A549 (cell line): Measurements from ENCODE around the gene LRGUK. TPM values are rescaled to one million over a fixed set of nuclear protein-coding genes. Genes with fewer than 3 reads are reported as not detected.

Experiments used
- ATAC-seq, 2 experiments: fragments of 200-7000 bp in 1 of 2; fragments of >200 bp in 1 of 2; cut with Nextera tagmentation in 1 of 2; cut with Tn5 transposase in 1 of 2; 3 replicates each; pipeline versions ENCODE4 v1.8.0 to v1.9.1; 2018 to 2020; ENCODE audit warnings: mild to moderate bottlenecking in 1 of 2, moderate library complexity in 1 of 2
- CTCF ChIA-PET: fragments of 300-600 bp; sonication (Branson Sonifier 250); formaldehyde crosslinking; extraction: SDS; loops from one replicate; lab custom pipeline; 2021; ENCODE audit warnings: antibody characterized with exemption, inconsistent platforms; lab: Yijun Ruan, JAX
- POLR2A ChIA-PET: fragments of 350-600 bp; formaldehyde crosslinking; extraction: SDS; loops from one replicate; lab custom pipeline; 2021; ENCODE audit warnings: antibody characterized with exemption, inconsistent platforms; lab: Yijun Ruan, JAX
- DNase-seq, 2 experiments: peaks; one replicate each; pipeline versions ENCODE4 v3.0.0 to v3.0.0-alpha.2; 2011 to 2016; ENCODE audit warnings: low read depth in 1 of 2, low spot score in 1 of 2
- FAIRE-seq: peaks from 2 replicates; lab custom pipeline; 2011; peaks lifted over from hg19 to GRCh38; lab: Jason Lieb, UNC
- H3K27ac ChIP-seq, 2 experiments: fragments of >200 bp; sonication (Bioruptor Twin); formaldehyde crosslinking; 3 replicates each; pipeline ENCODE4 v1.5.1; 2016 to 2017
- H3K4me1 ChIP-seq: fragments of >200 bp; sonication (Bioruptor Twin); formaldehyde crosslinking; 3 replicates; pipeline ENCODE4 v1.6.1; 2016
- H3K4me2 ChIP-seq: fragments of >200 bp; sonication (Bioruptor Twin); formaldehyde crosslinking; 3 replicates; pipeline ENCODE4 v1.6.1; 2016
- H3K4me3 ChIP-seq: fragments of >200 bp; sonication (Bioruptor Twin); formaldehyde crosslinking; 3 replicates; pipeline ENCODE4 v1.5.1; 2016
- H3K9me3 ChIP-seq: fragments of >200 bp; sonication (Bioruptor Twin); formaldehyde crosslinking; 3 replicates; pipeline ENCODE4 v1.6.1; 2016
- CBX8 ChIP-seq: fragments of 200-600 bp; sonication (generic); IDR thresholded peaks from 2 replicates; pipeline ENCODE4 v1.6.1; 2016
- CEBPB ChIP-seq, 2 experiments: fragments of >200 bp in 1 of 2; sonication (Bioruptor Twin) in 1 of 2; formaldehyde crosslinking in 1 of 2; IDR thresholded peaks; 2 replicates each; pipeline ENCODE4 v1.6.1; 2012 to 2016
- CTCF ChIP-seq: fragments of >200 bp; sonication (Bioruptor Twin); formaldehyde crosslinking; IDR thresholded peaks from 3 replicates; pipeline ENCODE4 v1.5.1; 2016
- EHMT2 ChIP-seq: fragments of 200-600 bp; sonication (generic); IDR thresholded peaks from 2 replicates; pipeline ENCODE4 v1.6.1; 2016; ENCODE audit warnings: antibody characterized with exemption, low read depth, mild to moderate bottlenecking, moderate library complexity
- HDAC2 ChIP-seq: fragments of 200-600 bp; sonication (generic); IDR thresholded peaks from 2 replicates; pipeline ENCODE4 v1.6.1; 2016
- HES2 ChIP-seq: fragments of >200 bp; sonication (Bioruptor Twin); formaldehyde crosslinking; IDR thresholded peaks from 2 replicates; pipeline ENCODE4 v1.6.1; 2016
- MAX ChIP-seq: IDR thresholded peaks from 2 replicates; pipeline ENCODE4 v1.6.1; 2012
- MAZ ChIP-seq: fragments of 150-350 bp; IDR thresholded peaks from 2 replicates; pipeline ENCODE4 v1.6.1; 2014; ENCODE audit warnings: antibody characterized with exemption, low read depth, low read length, borderline replicate concordance
- MYC ChIP-seq: IDR thresholded peaks from 2 replicates; pipeline ENCODE4 v1.6.1; 2012; ENCODE audit warnings: mild to moderate bottlenecking, inconsistent platforms, low read length, improper control_type of control experiment, borderline replicate concordance
- NPAS2 ChIP-seq: fragments of 250-450 bp; sonication (Bioruptor Pico); IDR thresholded peaks from 2 replicates; pipeline ENCODE4 v1.8.0; 2022; ENCODE audit warnings: mild to moderate bottlenecking, moderate library complexity, borderline replicate concordance
- POLR2A ChIP-seq: IDR thresholded peaks from 2 replicates; pipeline ENCODE4 v1.6.1; 2012; ENCODE audit warnings: mild to moderate bottlenecking, low read length
- RARB ChIP-seq: fragments of 250-450 bp; sonication (Bioruptor Pico); IDR thresholded peaks from 2 replicates; pipeline ENCODE4 v1.8.0; 2021; ENCODE audit warnings: mild to moderate bottlenecking, moderate library complexity
- RFX5 ChIP-seq: fragments of 450-650 bp; IDR thresholded peaks from 2 replicates; pipeline ENCODE4 v1.7.1; 2014; ENCODE audit warnings: antibody characterized with exemption, mild to moderate bottlenecking, moderate library complexity
- SMC3 ChIP-seq: fragments of >200 bp; sonication (Bioruptor Twin); formaldehyde crosslinking; IDR thresholded peaks from 3 replicates; pipeline ENCODE4 v1.6.1; 2018; ENCODE audit warnings: inconsistent platforms
- TFCP2L1 ChIP-seq: fragments of 250-450 bp; sonication (Bioruptor Pico); IDR thresholded peaks from 2 replicates; pipeline ENCODE4 v1.5.0; 2021; ENCODE audit warnings: mild to moderate bottlenecking
- TP53 ChIP-seq: fragments of 250-450 bp; sonication (Bioruptor Pico); IDR thresholded peaks from 2 replicates; pipeline ENCODE4 v1.5.0; 2021; ENCODE audit warnings: mild to moderate bottlenecking, moderate library complexity
- USF2 ChIP-seq: fragments of 450-650 bp; IDR thresholded peaks from 2 replicates; pipeline ENCODE4 v1.6.1; 2014; ENCODE audit warnings: antibody characterized with exemption
- ZC3H11A ChIP-seq: fragments of 450-650 bp; IDR thresholded peaks from 2 replicates; pipeline ENCODE4 v1.6.1; 2014; ENCODE audit warnings: antibody characterized with exemption, mild to moderate bottlenecking
- ZFP36 ChIP-seq: fragments of 450-650 bp; IDR thresholded peaks from 2 replicates; pipeline ENCODE4 v1.6.1; 2014; ENCODE audit warnings: borderline replicate concordance; ENCODE audit not compliant: partially characterized antibody
- WGBS: methylation state at CpG from one replicate; pipeline ENCODE4 v1.1.6; 2017; ENCODE audit errors: missing lambda C conversion rate; 5-methylcytosine and 5-hydroxymethylcytosine counted together
- polyA plus RNA-seq, 4 experiments: library from polyadenylated mRNA; depleted of rRNA in 3 of 4; stranded (reverse); fragments of >200 nt; fragmentation: RNase III in 1 of 4; extraction: RNeasy Plus Mini Kit Qiagen cat#74134 plus additional on column Dnase treatment in 1 of 4; gene quantifications; 2 replicates in 3 of 4; 3 replicates in 1 of 4; pipeline ENCODE4 v1.2.3, GENCODE V29; 2011 to 2017

Gene LRGUK
- polyA plus RNA-seq, 2 of the 4 experiments (the other 2 are of a cell fraction): 0.28 to 0.32 TPM

- no peak overlapping the region for H3K27ac ChIP-seq
- H3K4me3 ChIP-seq: no peak overlapping the region
- POLR2A ChIA-PET: no interaction called here
- no peak for TF ChIP-seq TFCP2L1 (CRISPR knock-in tag)
- no peak for TF ChIP-seq RFX5
- no peak for TF ChIP-seq CEBPB (IDR thresholded peaks at IDR 0.05)
- TF ChIP-seq ZFP36: no peak
- TF ChIP-seq, all 56 proteins: peak for 0
- ATAC-seq (peak; percentile 21 to 52; a peak in 3 of 6 replicates), FAIRE-seq (peak; percentile 94), DNase-seq (no peak)
- H3K4me2 ChIP-seq: no peak overlapping the region
- 69% methylated on average over 5 of the region's 5 CpGs for WGBS
- CTCF ChIA-PET: interaction anchor here (0.7 to 2.5 kb wide), 46 partner anchors 9 to 392 kb away, joined by 3 to 41 read pairs (median 5); partner anchors contain the start of genes LRGUK and SLC35B4
- peaks cover 4% of the 10 kb centered on the region; the same call in 2 of the 3 replicates for H3K4me1 ChIP-seq
- no peaks in the 10 kb centered on the region for H3K9me3 ChIP-seq
These were observed 14.7 kb downstream of the LRGUK start for GRCh38 chr7:134141868-134142264.

GRCh38 chr7:134153493-134154136 is 26.5 kb downstream of the LRGUK start:
- H3K4me2 ChIP-seq: no peak overlapping the region; the same call in 2 of the 3 replicates
- peak; percentile 97 for FAIRE-seq
- ATAC-seq: no peak
- ChIA-PET CTCF (interaction anchor here (0.8 to 3.2 kb wide), 4 partner anchors 13 to 620 kb away, joined by 3 to 18 read pairs (median 7); no protein-coding TSS in a partner anchor), POLR2A (no interaction called here)
- H3K4me1 ChIP-seq: no peaks in the 10 kb centered on the region; the same call in 2 of the 3 replicates
- H3K9me3 ChIP-seq: 0 out of 3 replicates have a peak, but pooled peaks cover 3% of the 10 kb centered on the region
- H3K4me3 ChIP-seq: no peak overlapping the region
- 53% methylated on average over 3 of the region's 3 CpGs for WGBS
- TF ChIP-seq HDAC2 (no peak), RARB (CRISPR knock-in tag) (no peak), ZC3H11A (0 out of 2 replicates have a peak, but pooled peaks have one; percentile 5), MAX (no peak), USF2 (no peak), POLR2A (no peak), TP53 (CRISPR knock-in tag) (no peak), HES2 (no peak), MAZ (no peak)
- H3K27ac ChIP-seq: no peak overlapping the region
- DNase-seq: no peak

DNA sequence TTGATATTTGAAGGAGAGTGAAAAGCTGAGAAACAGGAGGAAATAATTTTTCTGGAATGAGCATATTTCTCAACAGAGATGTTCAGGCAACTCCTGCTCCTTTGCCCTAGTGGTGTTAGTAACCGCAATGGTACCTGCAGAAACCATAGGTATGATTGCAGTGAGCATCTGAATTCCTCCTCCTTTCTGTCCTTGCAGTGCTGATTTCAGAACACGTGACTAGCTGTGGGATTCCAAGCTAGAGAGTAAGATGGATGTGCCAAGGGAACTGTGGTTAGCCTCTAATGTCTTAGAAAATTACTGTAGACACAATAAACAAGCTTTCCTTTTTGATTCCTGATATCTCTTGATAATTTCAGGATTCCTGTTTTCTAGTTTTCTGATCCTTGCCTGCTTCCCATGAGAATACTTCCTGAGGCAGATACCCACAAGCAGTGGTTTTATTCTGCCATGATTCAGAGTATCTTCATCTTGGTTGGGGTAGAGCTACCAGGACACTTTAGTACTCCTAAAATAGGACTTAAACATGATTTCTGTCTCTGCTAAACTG is 27.5 kb downstream of the LRGUK start:
- Histone ChIP-seq H3K9me3 (0 out of 3 replicates have a peak, but pooled peaks cover 3% of the 10 kb centered on the region), H3K4me1 (no peaks in the 10 kb centered on the region; the same call in 2 of the 3 replicates), H3K27ac (no peak overlapping the region), H3K4me3 (no peak overlapping the region), H3K4me2 (no peak overlapping the region)
- FAIRE-seq (peak; percentile 85), DNase-seq (no peak), ATAC-seq (0 out of 6 replicates have a peak, but pooled peaks of 1 of the 2 experiments have one; percentile 34)
- CTCF ChIA-PET: interaction anchor here (0.6 to 3.2 kb wide), 6 partner anchors 14 to 621 kb away, joined by 3 to 18 read pairs (median 4); no protein-coding TSS in a partner anchor
- TF ChIP-seq CTCF: no peak
- TF ChIP-seq MYC: no peak
- no peak for TF ChIP-seq ZC3H11A
- no peak for TF ChIP-seq MAX
- TF ChIP-seq NPAS2 (CRISPR knock-in tag): no peak
- TF ChIP-seq EHMT2: no peak
- TF ChIP-seq SMC3: no peak
- TF ChIP-seq CBX8: no peak
- WGBS: 68% methylated on average over 2 of the region's 2 CpGs
- POLR2A ChIA-PET: no interaction called here
